ENCODE data around the gene GKN1.

The GKN1 gene

DNA sequence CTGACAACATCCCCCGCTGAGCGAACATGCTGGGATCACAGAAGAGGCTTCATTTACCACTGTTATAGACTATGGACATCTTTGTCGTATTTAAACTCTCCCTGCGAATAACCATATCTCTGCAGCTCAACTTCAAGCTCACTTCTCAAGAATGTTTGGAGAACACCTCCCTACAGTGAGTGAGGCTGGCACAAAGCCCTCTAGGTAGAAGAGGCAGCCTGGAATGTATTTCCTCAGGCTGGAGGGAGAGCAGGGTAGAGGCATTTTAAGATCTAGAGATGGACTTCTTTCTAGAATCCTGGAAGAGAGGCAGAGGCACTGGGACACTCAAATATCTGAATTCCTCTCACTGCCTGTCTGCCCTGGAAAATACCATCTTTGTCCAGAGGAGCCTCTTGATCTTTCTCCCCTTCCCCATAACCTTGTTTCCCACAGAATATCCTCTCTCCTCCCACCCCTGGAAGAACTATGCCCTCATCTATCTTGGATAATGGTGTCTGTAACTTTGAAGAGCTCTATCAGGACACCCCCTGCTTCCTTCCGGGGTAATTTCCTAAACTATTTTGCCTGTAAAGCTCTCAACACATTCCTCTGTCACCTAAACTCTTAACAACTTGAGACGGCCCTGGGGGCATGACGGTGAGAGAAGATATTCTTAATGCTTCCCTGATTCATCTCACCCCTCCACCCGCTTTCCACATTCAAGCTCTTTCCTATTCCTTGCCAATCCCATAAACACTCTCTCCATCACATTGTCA is 36.2 kb downstream of the GKN1 start:
- no peak for DNase-seq

DNA sequence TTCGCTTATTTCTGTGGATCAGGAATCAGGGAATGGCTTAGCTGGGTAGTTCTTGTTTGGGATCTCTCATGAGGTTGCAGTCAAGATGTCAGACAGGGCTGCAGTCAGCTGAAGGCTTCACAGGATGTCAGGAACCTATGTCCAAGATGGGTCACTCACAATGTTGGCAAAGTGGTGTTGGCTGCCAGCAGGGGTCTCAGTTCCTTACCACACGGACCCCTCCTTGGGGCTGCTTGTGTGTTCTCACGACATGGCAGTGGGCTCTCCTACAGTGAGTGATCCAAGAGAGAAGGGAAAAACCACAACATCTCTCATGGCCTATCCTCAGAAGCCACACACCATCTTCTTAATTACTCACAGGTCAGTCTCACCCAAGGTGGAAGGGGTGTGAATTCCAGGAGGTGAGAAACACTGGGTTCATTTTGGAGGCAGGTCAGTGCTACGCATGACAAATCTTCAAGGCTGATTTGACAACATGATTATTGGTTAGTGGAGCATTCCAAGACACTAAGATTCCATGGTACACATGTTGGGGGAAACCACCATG is 37.2 kb downstream of the GKN1 start:
- DNase-seq: no peak

DNA sequence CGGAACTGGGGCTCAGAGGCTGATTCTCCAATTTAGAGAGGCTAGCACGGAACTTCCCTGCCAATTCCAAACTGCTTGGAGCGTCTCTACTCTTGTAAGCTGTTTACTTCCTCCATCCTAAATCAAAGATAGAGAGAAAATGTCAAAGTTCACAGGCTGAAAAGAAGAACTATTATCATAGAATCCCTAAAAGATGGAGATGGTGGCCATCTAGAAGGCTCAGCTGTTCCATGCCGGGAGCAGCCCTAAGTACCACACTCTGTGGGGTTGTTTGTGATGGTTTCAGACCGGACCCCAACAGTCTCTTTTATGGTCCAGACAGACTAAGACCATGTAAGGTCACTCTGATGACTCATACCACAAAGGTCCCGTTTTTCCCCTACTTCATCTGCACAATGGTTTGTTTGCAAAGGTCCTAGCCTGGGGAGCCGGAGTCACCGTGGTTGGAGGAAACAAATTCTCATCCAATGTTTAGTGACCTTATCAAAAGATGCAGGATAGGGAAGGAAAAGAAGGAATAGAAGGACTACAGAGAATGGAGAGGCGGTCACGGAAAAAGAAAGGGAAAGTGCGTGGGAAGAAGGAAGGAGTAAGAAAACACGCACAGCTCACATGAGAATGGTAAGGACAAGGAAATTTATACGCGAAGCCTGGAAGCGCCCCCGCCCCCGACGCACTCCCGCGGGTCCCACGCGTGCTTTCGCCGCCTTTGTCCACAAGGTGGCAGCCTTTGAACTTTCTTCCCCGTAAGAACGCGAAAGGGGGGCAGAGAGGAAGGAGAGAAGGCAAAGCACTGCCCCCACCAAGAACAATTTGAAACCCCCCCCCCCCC is 38.1 kb downstream of the GKN1 start:
- peak; percentile 38 to 62 for DNase-seq

- DNase-seq: peak in 1 of 2 donors; percentile 62
Measured at GRCh38 chr2:69013142-69013839, 38.9 kb downstream of the GKN1 start, which contains the start of gene ANTXR1. ANTXR1 (plus strand) TSS chr2:69013179; CDS start chr2:69013500, 321 bp downstream.

DNA sequence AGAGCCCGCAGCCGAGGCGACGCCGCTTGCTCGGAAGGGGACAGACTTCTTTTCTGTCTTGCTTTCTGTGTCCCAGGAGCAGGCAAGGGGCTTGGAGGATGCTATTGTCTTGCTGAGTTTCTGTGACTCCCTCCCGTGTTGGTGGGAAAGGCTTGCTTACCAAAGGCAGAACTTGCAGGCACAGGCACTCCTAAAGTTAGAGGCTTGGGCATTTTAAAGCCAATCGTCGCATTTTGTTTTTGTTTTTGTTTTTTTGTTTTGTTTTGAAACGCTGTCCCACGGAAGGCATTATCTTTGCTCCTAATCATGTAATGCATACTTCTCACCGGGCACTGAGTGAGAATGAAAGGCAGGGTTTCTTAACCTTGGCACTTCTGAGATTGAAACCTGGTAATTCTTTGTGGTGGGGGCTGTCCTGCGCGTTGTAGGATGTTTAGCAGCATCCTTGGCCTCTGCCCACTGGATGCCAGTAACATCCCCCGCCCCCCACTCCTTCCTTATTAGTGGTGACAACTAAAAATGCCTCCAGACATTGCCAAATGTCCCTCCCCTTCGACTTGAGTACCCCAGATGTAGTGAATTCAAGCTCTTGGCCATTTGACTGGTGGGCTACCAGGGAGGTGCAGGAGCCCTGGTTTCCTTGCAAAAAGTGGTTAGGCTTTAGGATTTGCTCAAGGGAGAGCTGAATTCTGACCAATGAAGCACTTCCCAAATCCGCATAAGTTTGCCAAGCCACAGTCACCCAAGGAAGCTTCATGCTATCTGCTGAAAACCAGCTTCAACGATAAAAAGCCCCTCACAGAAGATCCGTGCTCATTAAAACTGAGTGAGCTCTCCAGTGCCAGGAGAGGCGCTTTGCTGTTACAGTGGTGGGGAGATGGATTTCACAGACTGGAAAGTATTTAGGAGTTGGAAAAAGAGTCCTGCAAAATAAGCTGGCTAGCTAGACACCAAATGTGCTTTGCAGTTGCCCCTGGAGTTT is 39.7 kb downstream of the GKN1 start:
- no peak for DNase-seq

GRCh38 chr2:69017080-69017479 is 42.6 kb downstream of the GKN1 start:
- DNase-seq: no peak

DNA sequence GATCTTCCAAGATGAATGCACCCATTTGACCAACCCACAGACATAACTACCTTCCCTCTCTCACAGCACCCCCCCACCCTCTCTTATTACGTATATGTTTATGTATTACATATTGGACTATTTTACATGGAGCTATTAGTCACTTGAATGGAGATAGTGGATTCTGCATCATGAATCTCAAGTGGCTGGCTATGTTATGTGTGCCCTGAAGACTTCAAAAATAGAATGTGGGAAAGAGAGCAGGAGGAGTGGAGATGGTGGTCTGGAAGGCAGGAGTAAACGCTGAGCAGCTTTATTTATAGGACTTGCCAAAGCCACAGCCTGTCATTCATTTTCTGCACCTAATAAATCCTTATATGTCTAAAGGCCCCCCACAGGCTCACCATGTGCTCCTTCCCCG is 43.4 kb downstream of the GKN1 start:
- no peak for DNase-seq

GRCh38 chr2:69018678-69019095 is 44.3 kb downstream of the GKN1 start:
- no peak for DNase-seq

GRCh38 chr2:69020496-69021426 is 46.3 kb downstream of the GKN1 start:
- DNase-seq: no peak

- DNase-seq: no peak
Measured at GRCh38 chr2:69021727-69022126, 47.3 kb downstream of the GKN1 start.

DNA sequence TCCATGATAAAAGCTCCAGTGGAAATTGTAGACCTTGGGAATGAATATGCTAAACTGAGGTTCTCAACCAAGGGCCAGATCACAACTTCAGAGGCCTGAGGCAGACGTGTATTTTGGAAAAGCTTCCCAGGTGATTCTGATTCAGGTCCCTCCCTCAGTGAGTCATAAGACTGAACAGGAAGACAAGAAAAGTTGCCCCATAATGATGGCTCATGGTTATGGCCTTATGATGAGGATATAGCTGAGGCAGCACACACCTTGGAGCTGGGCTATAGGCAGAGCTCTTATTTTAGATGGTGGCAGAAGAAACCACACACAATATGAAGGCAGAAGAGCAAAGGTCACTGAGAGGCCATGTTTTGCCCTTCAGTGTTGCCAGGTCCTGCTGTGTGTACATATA is 48.1 kb downstream of the GKN1 start:
- DNase-seq: no peak

- no peak for DNase-seq
Measured at GRCh38 chr2:69023236-69023635, 48.8 kb downstream of the GKN1 start.

DNA sequence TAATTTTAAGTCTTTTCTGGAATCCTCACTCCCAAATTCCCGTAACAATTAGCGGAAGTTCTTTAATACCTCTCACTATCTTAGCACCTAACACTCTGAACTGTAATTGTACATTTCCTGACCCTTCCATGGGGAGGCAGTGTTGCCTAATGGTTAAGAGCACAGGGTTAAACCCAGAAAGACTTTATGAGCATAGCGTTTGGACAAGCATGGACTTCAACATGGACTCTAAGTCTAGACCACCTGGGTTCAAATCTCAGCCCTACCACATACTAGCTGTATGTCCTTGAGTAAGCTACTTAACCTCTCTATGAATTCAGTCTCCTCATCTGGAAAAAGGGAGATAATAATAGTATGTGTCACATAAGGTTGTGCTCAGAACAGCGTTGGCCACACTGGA is 51.6 kb downstream of the GKN1 start:
- DNase-seq: no peak

DNA sequence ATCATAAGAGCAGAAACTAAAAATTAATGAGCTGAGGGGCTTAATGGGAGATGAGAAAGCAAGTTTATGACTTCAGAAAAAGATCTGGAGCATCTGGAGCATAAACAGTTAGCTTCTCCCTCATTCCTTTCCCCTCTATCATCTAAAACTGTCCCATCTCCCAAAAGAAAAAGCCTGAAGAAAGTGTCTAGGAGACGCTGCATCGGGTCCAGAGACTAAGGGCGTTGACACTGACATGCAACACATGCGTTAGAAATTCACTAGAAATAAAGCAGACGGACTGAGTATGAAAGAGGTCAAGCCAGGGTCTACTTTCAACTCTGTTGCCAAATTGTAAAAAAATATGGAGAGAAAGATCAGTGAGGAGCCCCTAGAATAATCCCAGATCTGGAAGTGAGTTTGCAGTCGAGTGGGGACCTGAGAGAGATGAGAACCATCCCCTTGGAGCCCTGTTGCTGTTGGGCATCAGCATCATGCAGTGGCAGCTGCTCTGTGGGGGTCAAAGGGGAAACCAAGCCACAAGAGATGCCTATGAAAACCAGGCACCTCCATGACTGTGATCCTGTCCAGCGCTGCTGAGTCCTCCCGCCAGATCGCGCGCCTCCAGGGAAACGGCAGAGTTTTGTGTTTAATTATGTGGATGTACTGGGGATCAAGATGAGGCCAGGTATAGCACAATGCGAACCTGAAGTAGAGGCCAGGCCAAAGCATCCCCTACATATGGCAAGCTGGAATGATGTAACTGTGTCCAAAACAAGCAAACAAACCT is 52.4 kb downstream of the GKN1 start:
- no peak for DNase-seq

Data from hippocampal formation (tissue), 2 donors.